Activated T-cell treated with anti-CD3 and anti-CD28 coated beads, Interleukin-2, amount 50 U/mL, for 72 hours (primary cell): ENCODE measurements around the gene SMAD9. TPM values are rescaled to one million over a fixed set of nuclear protein-coding genes. Genes with fewer than 3 reads are reported as not detected.
A peak's percentile ranks its signal among the peaks of the same experiment; 100 is the strongest.

Source experiments
- ATAC-seq, 2 donors: fragments of 150-1000 bp; cut with Tn5 transposase; replicated peaks in 1 of 2; 2 replicates each; pipeline ENCODE4 v1.10.0; 2021; ENCODE audit warnings: moderate library complexity in 2 of 2, mild to moderate bottlenecking in 1 of 2
- DNase-seq, 2 donors: peaks; one replicate each; pipeline ENCODE4 v3.0.0; 2021 to 2022; ENCODE audit warnings: mixed read lengths in 1 of 2
- H3K27ac Mint-ChIP-seq: one replicate; pipeline ENCODE4 v1.8.0; 2022; ENCODE audit warnings: mild to moderate bottlenecking, moderate library complexity, mixed read lengths
- H3K27me3 Mint-ChIP-seq: one replicate; pipeline ENCODE4 v1.8.0; 2022; ENCODE audit warnings: low read depth, mixed read lengths
- H3K36me3 Mint-ChIP-seq, 2 donors: one replicate each; pipeline ENCODE4 v1.8.0; 2022; ENCODE audit warnings: mixed read lengths in 2 of 2, mild to moderate bottlenecking in 1 of 2; ENCODE audit not compliant: insufficient read depth in 2 of 2
- H3K4me1 Mint-ChIP-seq: one replicate; pipeline ENCODE4 v1.8.0; 2022; ENCODE audit warnings: low read depth, mixed read lengths
- H3K4me3 Mint-ChIP-seq, 2 donors: one replicate each; pipeline ENCODE4 v1.8.0; 2022; ENCODE audit warnings: mild to moderate bottlenecking in 2 of 2, mixed read lengths in 2 of 2, moderate library complexity in 2 of 2
- H3K9me3 Mint-ChIP-seq, 2 donors: one replicate each; pipeline ENCODE4 v1.8.0; 2022; ENCODE audit warnings: mixed read lengths in 2 of 2
- total RNA-seq, 2 donors: library from RNA; stranded (reverse); gene quantifications; one replicate each; pipeline ENCODE4 v1.2.3, GENCODE V29; 2022

Gene SMAD9
- not detected for total RNA-seq

DNA sequence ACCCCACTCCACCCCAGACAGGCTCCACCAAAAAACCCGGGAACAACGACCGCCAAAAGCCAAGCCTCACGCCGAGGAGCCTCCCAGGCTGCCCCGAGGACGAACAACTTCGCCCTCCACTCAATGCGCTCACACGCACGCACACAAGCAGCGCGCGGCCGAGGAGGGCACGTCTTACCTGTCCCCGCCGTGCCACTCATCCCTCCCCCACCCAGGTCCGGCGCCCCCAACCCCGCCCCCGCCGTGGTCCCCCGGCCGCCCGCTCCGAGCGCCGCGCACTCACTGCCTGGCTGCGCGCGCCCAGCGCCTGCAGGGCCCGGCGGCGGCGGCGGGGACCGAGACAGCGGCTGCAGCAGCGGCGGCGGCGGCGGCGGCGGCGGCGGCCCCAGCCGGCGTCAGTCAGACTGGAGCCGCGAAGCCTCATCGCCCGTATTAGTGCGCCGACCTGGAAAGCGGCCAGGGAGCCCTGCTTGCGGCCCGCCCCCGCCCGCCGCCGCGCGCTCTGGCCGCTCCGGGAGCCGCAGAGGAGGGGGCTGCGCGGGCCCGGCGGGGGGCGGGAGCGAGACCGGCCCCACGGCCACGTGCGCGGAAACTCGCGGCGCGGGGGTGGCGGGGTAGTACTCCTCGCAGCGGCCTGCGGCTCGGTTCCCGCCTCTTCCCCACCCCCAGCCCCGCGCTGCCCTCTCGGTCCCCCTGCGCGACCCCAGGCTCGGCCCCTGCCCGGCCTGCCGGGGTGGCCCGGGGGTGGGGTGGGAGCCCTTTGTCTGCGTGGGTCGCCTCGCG lies at the start of gene SMAD9:
TSS of gene SMAD9 (minus strand) at position 406 of the 783 bp plus-strand sequence. CDS start 40,549 bp downstream, outside the sequence.
- peak; percentile 29 to 36 for DNase-seq

DNA sequence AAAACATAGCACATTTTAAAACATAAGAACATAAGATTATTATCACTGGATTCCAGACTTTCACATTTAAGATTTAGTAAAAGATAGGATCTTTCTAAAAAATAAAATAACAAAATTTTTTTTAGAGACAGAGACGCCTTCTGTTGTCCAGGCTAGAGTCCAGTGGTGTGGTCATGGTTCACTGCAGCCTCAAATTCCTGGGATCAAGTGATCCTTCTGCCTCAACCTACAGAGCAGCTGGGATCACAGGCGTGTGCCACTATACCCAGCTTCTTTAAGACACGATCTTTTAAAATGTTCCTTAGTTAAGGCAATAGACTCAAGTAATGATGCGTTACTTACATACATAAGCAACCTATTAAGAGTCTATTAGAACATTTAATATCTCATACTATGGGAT lies 46.4 kb upstream of the SMAD9 start:
- Mint-ChIP-seq H3K9me3 (no peaks in the 10 kb centered on the region), H3K4me1 (peaks cover 6% of the 10 kb centered on the region), H3K27ac (no peak overlapping the region), H3K4me3 (no peak overlapping the region), H3K36me3 (peaks cover 9 to 23% of the 10 kb centered on the region in 2 donors), H3K27me3 (no peaks in the 10 kb centered on the region)
- no peak for ATAC-seq
- DNase-seq = no peak

More for the DNA sequence above, at the start of gene SMAD9:
- H3K27me3 Mint-ChIP-seq = peaks cover 69% of the 10 kb centered on the region
- peak within 1 kb of the TSS; percentile 71 to 79 for H3K4me3 Mint-ChIP-seq
- H3K27ac Mint-ChIP-seq = no peak within 1 kb of the TSS
- no peaks in the 10 kb centered on the region for H3K9me3 Mint-ChIP-seq
- no peaks in the 10 kb centered on the region for H3K4me1 Mint-ChIP-seq
- ATAC-seq = peak; percentile 79 to 80
- H3K36me3 Mint-ChIP-seq = peaks cover 0 to 1% of the 10 kb centered on the region in 2 donors

DNA sequence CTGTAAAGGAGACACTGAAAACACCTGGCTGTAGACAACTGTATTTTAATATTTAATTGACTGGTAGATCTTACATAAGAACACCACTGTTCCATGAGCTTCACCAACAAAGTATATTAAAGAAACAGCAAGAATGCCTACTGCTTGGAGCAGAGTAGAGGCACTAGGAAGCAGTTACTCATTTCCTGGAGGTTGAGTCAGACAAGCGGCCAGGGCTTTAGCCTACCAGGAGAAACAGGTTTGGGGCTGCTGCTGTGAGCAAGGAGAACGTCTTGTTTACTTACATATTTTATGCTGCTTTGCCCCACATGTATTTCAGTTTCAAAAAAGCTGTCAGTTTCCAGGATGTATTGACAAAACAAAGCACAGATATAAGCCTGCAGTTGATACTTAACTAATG lies 45.7 kb upstream of the SMAD9 start:
- DNase-seq (no peak), ATAC-seq (peak in 1 of 2 donors; percentile 42)
- Mint-ChIP-seq H3K4me3 (no peak overlapping the region), H3K27me3 (no peaks in the 10 kb centered on the region), H3K27ac (peak overlapping the region; percentile 9), H3K36me3 (peaks cover 9 to 25% of the 10 kb centered on the region in 2 donors), H3K9me3 (no peaks in the 10 kb centered on the region), H3K4me1 (peaks cover 6% of the 10 kb centered on the region)

DNA sequence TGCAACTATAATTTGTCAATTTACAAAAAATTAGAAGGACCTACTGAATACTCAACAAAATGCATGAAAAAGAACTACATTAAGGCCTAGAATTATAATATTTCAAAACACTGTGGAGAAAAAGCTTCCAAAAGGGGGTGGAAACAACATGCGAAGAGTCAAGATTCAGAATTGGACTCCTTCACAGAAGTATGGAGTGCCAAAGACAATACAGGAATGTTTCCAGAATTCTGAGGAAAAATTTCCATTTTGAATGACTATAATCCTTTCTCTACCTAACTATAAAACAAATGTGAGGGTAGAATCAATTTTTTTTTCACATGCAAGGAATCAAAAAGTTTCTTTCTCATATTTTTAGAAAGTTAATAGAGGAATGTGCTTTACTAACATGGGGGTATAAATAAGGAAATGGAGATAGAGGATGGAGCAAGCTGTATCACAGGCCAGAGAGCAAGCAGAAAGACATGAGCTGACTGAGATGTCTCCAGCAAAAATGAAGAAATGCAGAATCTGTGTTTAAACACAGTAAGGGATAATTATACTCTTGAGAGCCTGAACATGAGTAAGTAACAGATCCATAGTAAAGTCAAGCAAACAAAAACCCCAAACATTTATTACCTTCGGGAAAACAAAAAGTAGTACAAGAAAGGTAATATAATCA lies 39.5 kb upstream of the SMAD9 start:
- Mint-ChIP-seq H3K36me3 (peaks cover 7 to 18% of the 10 kb centered on the region in 2 donors), H3K9me3 (no peaks in the 10 kb centered on the region), H3K27ac (no peak overlapping the region), H3K27me3 (no peaks in the 10 kb centered on the region), H3K4me3 (no peak overlapping the region), H3K4me1 (no peaks in the 10 kb centered on the region)
- no peak for DNase-seq
- no peak for ATAC-seq

DNA sequence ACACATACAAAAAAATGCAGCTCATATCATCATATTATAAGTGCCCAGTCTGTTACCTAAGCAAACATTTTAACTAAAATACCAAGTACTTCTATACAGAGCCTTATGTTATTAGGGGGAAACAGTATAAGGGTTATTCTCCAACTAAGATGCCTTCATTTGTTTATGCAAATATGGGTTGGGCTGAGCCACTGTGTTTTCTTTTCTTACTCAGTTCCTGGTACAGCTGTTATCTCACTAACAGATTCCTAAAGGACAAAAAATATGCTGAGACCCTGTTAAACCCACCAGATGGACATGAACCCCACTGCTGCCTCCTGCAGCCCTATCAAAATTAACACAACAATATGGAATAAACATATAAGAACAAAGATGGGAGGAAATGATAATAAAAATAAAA lies 34.5 kb upstream of the SMAD9 start:
- Mint-ChIP-seq H3K4me1 (no peaks in the 10 kb centered on the region), H3K9me3 (no peaks in the 10 kb centered on the region), H3K27me3 (no peaks in the 10 kb centered on the region), H3K4me3 (no peak overlapping the region), H3K36me3 (peaks cover 4 to 18% of the 10 kb centered on the region in 2 donors), H3K27ac (peak overlapping the region; percentile 28)
- ATAC-seq = no peak
- DNase-seq = no peak

DNA sequence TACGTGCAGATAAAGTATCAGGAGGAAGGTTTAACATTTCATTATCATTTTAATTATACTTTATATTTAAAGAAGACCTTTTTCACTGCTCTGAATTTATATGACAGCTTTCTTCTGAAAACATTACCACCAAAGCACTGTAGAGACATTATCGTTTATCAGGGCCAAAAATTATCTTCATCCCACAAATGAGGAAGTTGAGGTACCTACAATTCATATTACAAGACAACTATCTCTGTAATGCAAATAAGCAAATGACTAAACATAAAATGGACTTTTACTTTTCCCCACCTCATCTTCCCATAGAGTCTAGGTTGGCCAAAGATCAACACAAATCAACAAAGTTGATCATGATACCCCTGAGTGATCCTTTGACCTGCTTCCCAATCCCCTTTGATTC lies 30.9 kb upstream of the SMAD9 start:
- H3K4me3 Mint-ChIP-seq = no peak overlapping the region
- peaks cover 5 to 26% of the 10 kb centered on the region in 2 donors for H3K36me3 Mint-ChIP-seq
- no peak for DNase-seq
- H3K4me1 Mint-ChIP-seq = no peaks in the 10 kb centered on the region
- no peak for ATAC-seq
- H3K27ac Mint-ChIP-seq = no peak overlapping the region
- no peaks in the 10 kb centered on the region for H3K27me3 Mint-ChIP-seq
- no peaks in the 10 kb centered on the region for H3K9me3 Mint-ChIP-seq

DNA sequence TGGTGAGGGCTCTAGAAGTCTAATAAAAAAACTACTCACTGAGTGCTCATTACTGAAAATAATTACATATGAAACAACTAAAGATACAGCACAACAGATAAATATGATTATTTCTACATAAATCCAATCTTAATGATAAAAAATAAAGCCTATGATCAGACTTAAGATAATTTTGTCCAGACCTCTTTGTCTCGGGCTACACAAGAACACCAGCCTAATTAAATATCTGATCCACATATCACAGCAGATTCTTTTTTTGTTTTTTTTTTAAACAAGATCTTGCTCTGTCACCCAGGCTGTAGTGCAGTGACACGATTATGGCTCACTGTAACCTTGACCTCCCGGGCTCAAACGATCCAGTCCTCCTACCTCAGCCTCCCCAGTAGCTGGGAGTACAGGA lies 30.3 kb upstream of the SMAD9 start:
- H3K27me3 Mint-ChIP-seq = no peaks in the 10 kb centered on the region
- no peak overlapping the region for H3K4me3 Mint-ChIP-seq
- peaks cover 0 to 2% of the 10 kb centered on the region in 2 donors for H3K9me3 Mint-ChIP-seq
- ATAC-seq (no peak), DNase-seq (no peak)
- H3K36me3 Mint-ChIP-seq = peaks cover 5 to 25% of the 10 kb centered on the region in 2 donors
- no peaks in the 10 kb centered on the region for H3K4me1 Mint-ChIP-seq
- H3K27ac Mint-ChIP-seq = no peak overlapping the region

DNA sequence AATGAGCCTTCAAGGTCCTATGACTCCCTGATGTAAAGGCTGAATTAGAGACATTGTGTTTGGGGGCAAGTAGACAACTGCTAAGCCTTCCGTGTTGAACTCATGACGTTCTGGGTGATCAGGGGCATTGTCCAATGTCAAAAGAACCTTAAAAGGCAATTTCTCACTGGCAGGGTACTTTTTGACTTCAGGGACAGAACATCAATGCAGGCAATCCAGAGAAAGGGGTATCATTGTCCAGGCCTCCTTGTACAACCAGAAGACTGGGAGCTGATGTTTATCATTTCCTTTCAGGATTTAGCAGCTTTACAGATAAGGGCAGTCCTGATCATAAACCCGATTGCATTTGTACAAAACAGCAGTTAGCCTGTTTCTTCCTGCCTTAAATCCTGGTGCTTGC lies 25.0 kb upstream of the SMAD9 start:
- Mint-ChIP-seq H3K27ac (no peak overlapping the region), H3K36me3 (peaks cover 3 to 15% of the 10 kb centered on the region in 2 donors), H3K4me1 (no peaks in the 10 kb centered on the region), H3K9me3 (peaks cover 4 to 10% of the 10 kb centered on the region in 2 donors), H3K27me3 (no peaks in the 10 kb centered on the region), H3K4me3 (no peak overlapping the region)
- ATAC-seq (no peak), DNase-seq (no peak)

DNA sequence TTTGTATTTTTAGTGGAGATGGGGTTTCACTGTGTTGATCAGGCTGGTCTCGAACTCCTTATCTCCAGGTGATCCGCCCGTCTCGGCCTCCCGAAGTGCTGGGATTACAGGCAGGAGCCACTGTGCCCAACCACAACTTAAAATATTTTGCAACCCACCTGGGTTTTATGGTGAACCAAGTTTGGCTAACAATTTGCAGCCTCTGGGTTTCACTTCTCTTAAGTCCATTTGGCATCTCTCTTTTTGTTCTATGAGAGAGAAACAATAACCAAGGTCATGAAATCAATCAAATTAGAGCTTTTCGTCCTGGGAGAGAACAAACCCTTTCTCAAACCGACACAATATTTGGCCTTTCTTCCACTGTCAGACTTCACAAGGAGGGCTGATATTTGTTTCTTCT lies 5.6 kb upstream of the SMAD9 start:
- peaks cover 0 to 2% of the 10 kb centered on the region in 2 donors for H3K9me3 Mint-ChIP-seq
- peaks cover 35% of the 10 kb centered on the region for H3K27me3 Mint-ChIP-seq
- DNase-seq = no peak
- no peak overlapping the region for H3K27ac Mint-ChIP-seq
- no peak overlapping the region for H3K4me3 Mint-ChIP-seq
- no peaks in the 10 kb centered on the region for H3K36me3 Mint-ChIP-seq
- no peaks in the 10 kb centered on the region for H3K4me1 Mint-ChIP-seq
- no peak for ATAC-seq

DNA sequence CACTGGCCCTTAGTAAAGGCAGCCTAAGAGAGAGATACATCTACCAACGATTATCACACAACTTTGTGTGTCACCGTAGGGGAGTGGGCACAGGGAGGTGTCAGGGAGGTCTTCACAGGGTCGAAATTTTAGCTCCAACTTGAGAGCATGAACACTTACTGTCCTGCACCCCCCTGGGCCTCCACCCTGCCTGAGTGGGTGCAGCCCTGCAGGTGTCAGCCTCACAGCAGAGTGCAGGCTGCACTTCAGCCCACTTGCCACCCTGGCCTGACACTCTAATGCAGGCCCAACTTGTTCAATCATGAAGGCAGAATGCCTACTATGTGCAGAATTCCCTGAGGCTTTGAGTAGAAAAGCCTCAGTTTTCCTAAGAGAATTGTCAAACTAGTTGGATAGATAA lies 4.0 kb upstream of the SMAD9 start:
- ATAC-seq (no peak), DNase-seq (no peak)
- no peak overlapping the region for H3K4me3 Mint-ChIP-seq
- no peak overlapping the region for H3K27ac Mint-ChIP-seq
- no peaks in the 10 kb centered on the region for H3K4me1 Mint-ChIP-seq
- peaks cover 40% of the 10 kb centered on the region for H3K27me3 Mint-ChIP-seq
- H3K36me3 Mint-ChIP-seq = peaks cover 0 to 1% of the 10 kb centered on the region in 2 donors
- H3K9me3 Mint-ChIP-seq = no peaks in the 10 kb centered on the region

DNA sequence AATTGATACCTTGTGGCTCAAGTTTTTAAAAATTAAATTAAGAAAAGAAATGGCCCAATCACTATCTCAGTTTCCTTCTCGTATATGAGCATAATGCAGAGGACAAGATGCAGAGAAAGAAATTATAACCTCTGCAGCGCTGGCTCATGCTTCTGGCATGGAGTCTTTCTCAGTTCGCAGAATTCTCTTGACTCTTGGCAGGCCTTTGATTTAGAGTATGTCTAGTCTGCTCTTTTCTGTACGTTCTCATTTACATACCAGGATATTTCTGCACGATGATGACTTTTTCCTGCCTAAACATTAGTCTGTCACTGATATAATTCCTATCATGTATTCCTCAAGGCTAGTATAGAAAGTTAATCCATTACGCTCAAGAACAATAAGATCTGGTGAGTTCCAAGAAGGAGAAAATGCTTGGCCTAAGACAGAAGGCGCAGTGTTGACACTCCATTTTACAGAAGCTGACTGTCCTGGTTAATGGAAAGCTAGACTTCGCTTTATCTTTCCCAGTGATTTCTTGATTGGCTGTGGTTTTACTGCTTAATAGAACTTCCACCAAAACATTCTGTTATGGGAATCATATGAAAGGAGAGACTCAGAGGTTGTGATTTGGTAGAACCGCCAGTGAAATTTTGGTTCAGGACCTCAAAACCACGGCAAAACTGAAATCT lies 1.7 kb upstream of the SMAD9 start:
- no peak for DNase-seq
- Mint-ChIP-seq H3K36me3 (peaks cover 0 to 1% of the 10 kb centered on the region in 2 donors), H3K4me1 (no peaks in the 10 kb centered on the region), H3K4me3 (no peak overlapping the region), H3K9me3 (no peaks in the 10 kb centered on the region), H3K27me3 (peaks cover 52% of the 10 kb centered on the region), H3K27ac (no peak overlapping the region)
- ATAC-seq = no peak

DNA sequence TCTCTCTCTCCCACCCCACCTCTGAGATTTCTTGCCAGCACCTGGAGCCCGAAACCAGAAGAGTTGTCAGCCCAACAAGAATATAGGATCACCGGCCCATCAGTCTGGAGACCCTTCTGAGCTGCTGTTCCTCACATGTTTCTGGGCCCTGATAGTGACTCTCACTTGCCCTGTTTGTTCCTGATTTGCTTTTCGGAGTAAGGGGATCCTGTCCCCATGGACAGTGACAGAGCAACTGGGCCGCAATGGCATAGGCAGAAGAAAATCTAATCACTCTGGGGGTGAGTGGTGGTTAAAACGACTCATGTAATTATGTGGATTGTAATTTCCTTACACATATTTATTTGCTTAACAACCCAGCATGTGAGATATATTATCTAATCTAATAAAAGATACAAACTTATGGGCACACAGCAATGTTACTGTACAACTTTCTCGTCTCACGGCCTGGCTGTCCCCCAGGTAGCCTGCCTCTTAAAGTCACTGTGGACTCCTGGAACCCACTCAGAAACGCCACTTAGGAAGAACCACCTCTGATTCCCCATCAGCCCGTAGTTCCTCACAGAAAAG lies 663 bp upstream of the SMAD9 start:
- Mint-ChIP-seq H3K9me3 (no peaks in the 10 kb centered on the region), H3K4me1 (no peaks in the 10 kb centered on the region), H3K27ac (no peak overlapping the region), H3K27me3 (peaks cover 62% of the 10 kb centered on the region), H3K36me3 (peaks cover 0 to 1% of the 10 kb centered on the region in 2 donors), H3K4me3 (peak overlapping the region; percentile 57 to 79)
- ATAC-seq = no peak
- DNase-seq = no peak
